ENCODE measurements around the gene TNIP1. TPM values are rescaled to one million over a fixed set of nuclear protein-coding genes. Genes with fewer than 3 reads are reported as not detected.

Gene TNIP1
- total RNA-seq, 1 donor from 2014 or later, result 99.6 TPM

DNA sequence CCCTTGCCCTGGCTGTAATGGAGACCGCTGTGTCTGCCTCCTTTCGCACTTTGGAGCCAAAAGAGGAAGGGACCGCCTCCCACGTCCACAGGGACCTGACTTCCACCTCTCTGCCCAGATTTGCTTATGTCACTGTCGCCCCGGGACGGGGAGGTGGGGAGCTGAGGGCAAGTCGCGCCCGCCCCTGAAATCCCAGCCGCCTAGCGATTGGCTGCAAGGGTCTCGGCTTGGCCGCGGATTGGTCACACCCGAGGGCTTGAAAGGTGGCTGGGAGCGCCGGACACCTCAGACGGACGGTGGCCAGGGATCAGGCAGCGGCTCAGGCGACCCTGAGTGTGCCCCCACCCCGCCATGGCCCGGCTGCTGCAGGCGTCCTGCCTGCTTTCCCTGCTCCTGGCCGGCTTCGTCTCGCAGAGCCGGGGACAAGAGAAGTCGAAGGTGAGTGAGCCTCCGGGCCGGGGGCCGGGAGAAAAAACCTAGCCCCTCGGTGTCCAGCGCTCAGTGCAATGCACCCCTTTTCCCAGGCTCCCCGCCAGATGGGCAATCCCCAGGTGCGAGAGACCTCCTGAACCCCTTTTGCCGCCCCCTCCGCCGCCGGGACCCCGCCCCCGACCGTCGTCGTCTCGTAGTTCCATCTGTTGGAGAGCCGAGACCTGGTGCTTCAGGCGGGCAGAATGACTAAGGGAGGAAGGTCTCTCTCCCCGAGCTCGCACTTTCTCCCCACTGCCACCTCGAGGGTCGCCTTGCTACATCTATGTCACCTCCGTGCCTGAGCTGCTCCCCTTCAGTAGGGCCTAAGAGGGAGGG lies 60.3 kb downstream of the TNIP1 start, which contains the start of gene GPX3:
Gene GPX3 (plus strand): TSS at position 288 of the 807 bp plus-strand sequence. CDS start 64 bp downstream, at position 352.
- Histone ChIP-seq H3K27ac (peak within 1 kb of the TSS; percentile 93), H3K27me3 (ENCODE audit: low read depth) (no peaks in the 10 kb centered on the region), H3K4me1 (peaks cover 64% of the 10 kb centered on the region), H3K9me3 (no peaks in the 10 kb centered on the region), H3K4me3 (peak within 1 kb of the TSS; percentile 89), H3K36me3 (peaks cover 29% of the 10 kb centered on the region)
- DNase-seq, result peak; percentile 94
- TF ChIP-seq CTCF (IDR thresholded peaks at IDR 0.05), result no peak
- intact Hi-C loops (cut with DNase I), result no loop called here
- peak; percentile 93 to 96 for ATAC-seq

- Histone ChIP-seq H3K4me3 (no peak overlapping the region), H3K27me3 (ENCODE audit: low read depth) (no peaks in the 10 kb centered on the region), H3K4me1 (peaks cover 64% of the 10 kb centered on the region), H3K36me3 (peaks cover 17% of the 10 kb centered on the region), H3K9me3 (no peaks in the 10 kb centered on the region), H3K27ac (peak overlapping the region; percentile 93)
- no peak for ATAC-seq
- no peak for TF ChIP-seq CTCF (IDR thresholded peaks at IDR 0.05)
- intact Hi-C loops (cut with DNase I), result no loop called here
- no peak for DNase-seq
These were observed 61.5 kb downstream of the TNIP1 start for GRCh38 chr5:151019331-151019730.

- Histone ChIP-seq H3K36me3 (peaks cover 13% of the 10 kb centered on the region), H3K9me3 (no peaks in the 10 kb centered on the region), H3K27ac (no peak overlapping the region), H3K4me3 (no peak overlapping the region), H3K4me1 (peaks cover 61% of the 10 kb centered on the region), H3K27me3 (ENCODE audit: low read depth) (no peaks in the 10 kb centered on the region)
- no peak for TF ChIP-seq CTCF (IDR thresholded peaks at IDR 0.05)
- DNase-seq (no peak), ATAC-seq (no peak)
- intact Hi-C loops (cut with DNase I), result no loop called here
These were observed 62.0 kb downstream of the TNIP1 start for GRCh38 chr5:151018846-151019245.

DNA sequence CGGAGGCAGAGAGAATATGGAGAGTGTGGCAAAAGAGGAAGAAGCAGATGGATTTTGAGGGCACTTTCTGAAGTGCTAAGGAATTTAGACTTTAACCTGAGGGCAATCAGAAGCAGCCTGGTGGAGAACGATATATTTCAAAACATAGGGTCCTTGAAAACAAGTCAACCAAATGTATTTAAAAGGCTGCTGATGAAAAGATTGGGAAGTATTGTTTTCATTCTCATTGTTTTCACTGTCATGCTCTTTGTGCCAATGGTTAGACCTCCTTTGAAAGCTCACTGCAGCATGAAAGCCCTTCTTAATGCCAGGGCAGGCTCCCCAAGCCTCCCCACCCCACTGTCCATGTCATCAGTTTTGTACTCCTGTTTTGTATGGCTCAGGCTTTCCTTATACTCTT lies 62.9 kb downstream of the TNIP1 start:
- DNase-seq (no peak), ATAC-seq (no peak)
- Histone ChIP-seq H3K4me3 (no peak overlapping the region), H3K9me3 (no peaks in the 10 kb centered on the region), H3K4me1 (peaks cover 51% of the 10 kb centered on the region), H3K27ac (no peak overlapping the region), H3K36me3 (peaks cover 9% of the 10 kb centered on the region), H3K27me3 (ENCODE audit: low read depth) (no peaks in the 10 kb centered on the region)
- no peak for TF ChIP-seq CTCF (IDR thresholded peaks at IDR 0.05)
- intact Hi-C loops (cut with DNase I), result no loop called here

DNA sequence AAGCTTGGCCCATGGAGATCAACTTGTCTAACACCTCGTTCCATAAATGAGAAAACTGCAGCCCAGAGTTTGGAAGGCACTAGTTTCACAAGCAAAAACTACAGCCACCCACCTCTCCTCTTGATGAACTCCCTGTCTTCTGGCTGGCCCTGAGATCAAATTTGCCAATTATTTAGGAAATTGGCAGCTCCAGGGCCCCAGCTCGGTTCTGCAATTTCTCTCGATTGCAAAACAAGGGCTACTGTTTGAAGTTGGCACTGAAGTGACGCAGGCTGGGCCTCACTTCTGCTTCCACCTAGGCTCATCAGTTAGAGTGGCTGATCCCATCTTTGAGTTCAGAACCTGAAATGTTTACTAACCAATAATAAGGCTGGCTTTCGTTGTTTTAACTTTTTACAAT lies 64.1 kb downstream of the TNIP1 start:
- ATAC-seq, result peak in 1 of 2 donors; percentile 4
- Histone ChIP-seq H3K27ac (no peak overlapping the region), H3K4me3 (no peak overlapping the region), H3K4me1 (peaks cover 50% of the 10 kb centered on the region), H3K27me3 (ENCODE audit: low read depth) (no peaks in the 10 kb centered on the region), H3K36me3 (no peaks in the 10 kb centered on the region), H3K9me3 (no peaks in the 10 kb centered on the region)
- TF ChIP-seq CTCF (IDR thresholded peaks at IDR 0.05), result no peak
- peak; percentile 81 for DNase-seq
- intact Hi-C loops (cut with DNase I), result no loop called here

Data from lower lobe of right lung (tissue), 2 donors.